Mucosa of stomach (tissue), 1 donor: ENCODE measurements around the gene CNN3.
A peak's percentile ranks its signal among the peaks of the same experiment; 100 is the strongest.
"Not testable (repeated sequence)": the region's sequence is repeated elsewhere in the genome, so short reads cannot be mapped to it uniquely, and the experiment has no call there.

Source experiments
- H3K27me3 ChIP-seq: one replicate; pipeline ENCODE4 v1.7.0; 2013; ENCODE audit warnings: mild to moderate bottlenecking, low read length; ENCODE audit not compliant: control insufficient read depth, insufficient read depth
- H3K36me3 ChIP-seq: one replicate; pipeline ENCODE4 v1.7.0; 2013; ENCODE audit warnings: low read length; ENCODE audit not compliant: control insufficient read depth, insufficient read depth
- H3K4me1 ChIP-seq: one replicate; pipeline ENCODE4 v1.7.0; 2013; ENCODE audit warnings: mild to moderate bottlenecking, low read length; ENCODE audit not compliant: control insufficient read depth, insufficient read depth
- H3K4me3 ChIP-seq: one replicate; pipeline ENCODE4 v1.7.0; 2013; ENCODE audit warnings: low read length
- H3K9ac ChIP-seq: one replicate; pipeline ENCODE4 v1.7.0; 2013; ENCODE audit warnings: mild to moderate bottlenecking, low read length, moderate library complexity
- H3K9me3 ChIP-seq: one replicate; pipeline ENCODE4 v1.7.0; 2013; ENCODE audit warnings: mild to moderate bottlenecking, low read length, moderate library complexity; ENCODE audit not compliant: control insufficient read depth
- donor health status: Pancreatic carcinoma.

Gene CNN3

DNA sequence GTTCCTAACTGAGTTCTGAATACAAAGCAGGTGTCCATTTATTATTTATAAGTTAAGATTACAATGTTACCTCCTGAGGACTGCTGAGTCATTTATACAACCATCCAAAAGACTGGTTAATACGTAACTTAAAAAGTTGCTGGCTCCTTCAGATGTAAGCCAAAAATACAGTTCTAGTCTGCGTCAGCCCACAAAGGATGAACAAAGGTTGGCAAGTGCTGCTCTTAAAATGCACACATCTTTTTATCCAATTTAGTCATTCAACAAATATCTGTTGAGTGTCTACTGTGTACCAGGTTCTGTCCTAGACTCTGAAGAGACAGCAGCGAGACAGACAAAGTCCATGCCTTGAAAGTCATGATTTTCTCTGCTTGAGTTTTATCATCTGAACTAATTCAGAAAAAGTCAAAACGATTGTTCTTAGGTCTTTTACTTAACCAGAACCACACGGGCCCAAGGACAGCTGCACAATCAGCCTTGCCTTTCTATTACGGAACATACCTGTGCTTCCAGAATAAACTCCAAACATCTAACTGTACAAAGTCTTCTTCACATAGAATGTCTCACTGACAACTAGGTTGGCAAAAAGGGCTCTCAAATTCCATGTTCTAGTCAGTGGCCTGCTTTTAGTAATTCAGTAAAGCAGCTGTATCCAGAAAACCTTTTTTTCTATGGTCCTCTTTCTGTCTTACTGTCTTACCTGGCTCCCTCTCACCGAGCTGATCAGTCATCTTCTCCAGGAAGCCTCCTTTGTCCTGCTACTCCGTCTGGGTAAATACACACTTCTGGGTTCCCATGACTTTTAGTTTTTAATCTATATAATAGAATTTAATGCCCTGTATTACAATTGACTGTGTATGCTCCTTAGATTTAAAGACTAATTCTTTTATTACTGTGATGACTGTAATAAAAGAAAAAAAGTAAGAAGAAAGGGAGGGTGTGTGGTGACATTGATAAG, 15.5 kb upstream of the CNN3 start:
- Histone ChIP-seq H3K27me3 (no peaks in the 10 kb centered on the region), H3K9ac (no peak overlapping the region), H3K4me3 (no peak overlapping the region), H3K9me3 (no peaks in the 10 kb centered on the region), H3K36me3 (no peaks in the 10 kb centered on the region), H3K4me1 (peaks cover 10% of the 10 kb centered on the region)

DNA sequence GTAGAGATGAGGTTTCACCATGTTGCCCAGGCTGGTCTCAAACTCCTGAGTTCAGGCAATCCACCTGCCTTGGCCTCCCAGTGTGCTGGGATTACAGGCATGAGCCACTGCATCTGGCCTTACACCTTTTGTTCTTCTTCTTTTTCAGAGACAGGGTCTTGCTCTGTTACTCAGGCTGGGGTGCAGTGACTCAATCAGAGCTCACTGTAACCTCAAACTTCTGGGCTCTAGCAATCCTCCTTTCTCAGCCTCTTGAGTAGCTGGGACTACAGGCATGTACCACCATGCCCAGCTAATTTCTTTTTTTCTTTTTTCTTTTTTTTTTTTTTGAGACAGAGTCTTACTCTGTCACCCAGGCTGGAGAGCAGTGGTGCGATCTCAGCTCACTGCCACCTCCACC, 14.6 kb upstream of the CNN3 start:
- not testable (repeated sequence) for H3K36me3 ChIP-seq, H3K27me3 ChIP-seq, H3K4me1 ChIP-seq

DNA sequence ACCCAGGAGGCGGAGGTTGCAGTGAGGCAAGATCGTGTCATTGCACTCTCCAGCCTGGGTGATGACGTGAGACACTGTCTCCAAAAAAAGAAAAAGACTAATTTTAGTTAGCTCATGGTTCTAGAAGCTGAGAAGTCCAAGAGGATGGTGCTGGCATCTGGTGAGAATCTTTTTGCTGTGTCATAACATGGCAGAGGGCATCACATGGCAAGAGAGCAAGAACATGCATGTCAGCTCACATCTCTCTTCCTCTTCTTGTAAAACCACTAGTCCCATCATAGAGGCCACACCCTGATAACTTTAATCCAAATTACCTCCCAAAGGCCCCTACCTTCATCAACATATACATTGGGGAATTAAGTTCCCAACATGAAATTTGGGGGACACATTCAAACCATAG, 13.8 kb upstream of the CNN3 start:
- H3K9me3 ChIP-seq = no peaks in the 10 kb centered on the region
- no peak overlapping the region for H3K4me3 ChIP-seq
- no peaks in the 10 kb centered on the region for H3K27me3 ChIP-seq
- no peaks in the 10 kb centered on the region for H3K36me3 ChIP-seq
- no peak overlapping the region for H3K9ac ChIP-seq
- H3K4me1 ChIP-seq = no peaks in the 10 kb centered on the region

More for the DNA sequence above, 14.6 kb upstream of the CNN3 start:
- not testable (repeated sequence) for H3K9me3 ChIP-seq, H3K4me3 ChIP-seq, H3K9ac ChIP-seq

DNA sequence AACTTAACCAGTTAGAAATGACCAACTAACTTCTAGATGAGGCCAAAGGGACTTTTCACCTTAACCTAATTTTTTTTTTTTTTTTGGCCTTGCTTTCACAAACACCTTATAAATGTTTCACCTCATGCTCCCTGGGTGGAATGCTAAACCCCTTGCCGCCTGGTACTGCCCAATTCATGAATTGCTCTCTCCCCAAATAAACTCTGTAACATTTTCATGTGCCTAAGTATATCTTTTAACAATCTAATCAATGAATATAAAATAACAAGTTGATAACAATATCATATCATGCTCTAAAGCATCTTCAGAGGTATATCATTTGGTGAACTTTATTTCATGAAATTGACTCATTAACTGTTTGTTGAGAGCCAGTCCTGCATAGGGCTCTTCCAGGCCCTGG, 10.9 kb upstream of the CNN3 start:
- no peaks in the 10 kb centered on the region for H3K9me3 ChIP-seq
- H3K9ac ChIP-seq = no peak overlapping the region
- H3K4me3 ChIP-seq = no peak overlapping the region
- no peaks in the 10 kb centered on the region for H3K27me3 ChIP-seq
- H3K4me1 ChIP-seq = no peaks in the 10 kb centered on the region
- H3K36me3 ChIP-seq = no peaks in the 10 kb centered on the region

DNA sequence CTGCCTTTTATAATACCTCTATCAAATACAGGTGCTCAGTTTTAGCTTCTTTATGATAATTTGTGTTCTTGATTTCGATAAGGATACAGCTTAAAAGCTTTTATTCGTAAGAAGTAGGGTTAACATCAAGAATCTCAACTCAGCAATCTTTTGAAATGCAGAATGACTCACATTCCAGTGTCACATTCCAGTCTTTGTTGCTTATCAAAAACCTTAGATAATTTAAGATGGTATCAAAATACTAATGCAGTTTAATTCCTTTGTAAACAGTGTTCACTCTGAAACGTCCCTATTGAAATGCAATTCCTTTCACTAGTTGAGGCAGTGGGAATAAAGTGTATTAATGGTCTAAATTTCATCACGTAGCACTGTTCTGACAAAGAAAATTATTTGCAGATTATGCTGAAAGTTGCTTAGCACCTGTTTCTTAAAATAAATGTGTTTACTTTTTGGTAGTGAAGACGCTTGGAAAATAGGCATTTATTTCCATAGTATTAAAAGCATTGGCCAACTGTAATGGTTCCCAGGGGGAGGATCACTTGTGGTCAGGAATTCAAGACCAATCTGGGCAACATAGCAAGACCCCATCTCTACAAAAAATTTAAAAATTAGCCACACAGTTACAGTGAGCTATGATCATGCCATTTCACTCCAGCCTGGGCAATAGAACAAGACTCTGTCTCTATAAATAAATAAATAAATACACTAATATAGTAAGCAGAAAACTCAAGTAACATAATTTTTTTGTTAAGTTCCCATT, 10.1 kb upstream of the CNN3 start:
- H3K4me3 ChIP-seq = no peak overlapping the region
- no peaks in the 10 kb centered on the region for H3K27me3 ChIP-seq
- H3K4me1 ChIP-seq = no peaks in the 10 kb centered on the region
- no peaks in the 10 kb centered on the region for H3K9me3 ChIP-seq
- H3K36me3 ChIP-seq = no peaks in the 10 kb centered on the region
- no peak overlapping the region for H3K9ac ChIP-seq

DNA sequence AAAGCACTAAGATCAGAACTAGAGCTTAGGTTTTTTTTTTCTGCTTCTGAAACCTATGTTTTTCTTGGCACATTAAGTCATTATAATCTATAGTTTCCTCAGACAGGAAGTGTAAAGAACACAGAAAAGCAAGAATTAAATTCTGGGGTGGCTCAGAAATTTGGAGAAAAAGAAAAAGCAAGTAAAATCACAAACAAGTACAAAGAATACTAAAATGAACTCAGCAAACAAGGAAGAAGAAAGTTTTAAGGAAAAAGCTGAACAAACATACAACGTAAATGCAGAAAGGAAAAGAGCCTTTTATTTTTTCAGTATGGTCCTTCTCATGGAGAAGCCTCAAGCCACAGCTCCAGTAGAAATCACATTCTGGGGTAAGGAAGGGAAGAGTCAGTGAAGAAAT, 8.6 kb upstream of the CNN3 start:
- Histone ChIP-seq H3K9me3 (no peaks in the 10 kb centered on the region), H3K4me3 (no peak overlapping the region)

DNA sequence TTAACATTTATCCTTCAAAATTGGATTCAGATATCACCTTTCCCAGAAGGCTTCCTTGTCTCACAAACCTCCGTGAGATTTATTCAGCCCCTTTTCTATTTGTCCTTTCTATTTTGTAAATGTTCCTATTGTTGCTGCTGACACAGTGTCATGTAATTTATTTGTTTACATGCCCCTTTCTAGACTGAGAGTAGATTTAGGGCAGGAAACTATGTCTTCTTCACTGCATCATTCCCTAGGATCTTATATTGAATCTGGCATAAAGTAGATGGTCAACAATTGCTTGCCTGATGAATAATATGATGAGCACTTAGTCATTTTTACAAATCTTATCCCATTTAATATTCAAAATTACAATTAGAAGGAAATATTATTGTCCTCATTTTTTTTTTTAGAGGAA, 8.1 kb upstream of the CNN3 start:
- no peak overlapping the region for H3K4me3 ChIP-seq

More for the DNA sequence above, 8.6 kb upstream of the CNN3 start:
- Histone ChIP-seq H3K27me3 (no peaks in the 10 kb centered on the region), H3K4me1 (no peaks in the 10 kb centered on the region), H3K9ac (no peak overlapping the region), H3K36me3 (no peaks in the 10 kb centered on the region)

DNA sequence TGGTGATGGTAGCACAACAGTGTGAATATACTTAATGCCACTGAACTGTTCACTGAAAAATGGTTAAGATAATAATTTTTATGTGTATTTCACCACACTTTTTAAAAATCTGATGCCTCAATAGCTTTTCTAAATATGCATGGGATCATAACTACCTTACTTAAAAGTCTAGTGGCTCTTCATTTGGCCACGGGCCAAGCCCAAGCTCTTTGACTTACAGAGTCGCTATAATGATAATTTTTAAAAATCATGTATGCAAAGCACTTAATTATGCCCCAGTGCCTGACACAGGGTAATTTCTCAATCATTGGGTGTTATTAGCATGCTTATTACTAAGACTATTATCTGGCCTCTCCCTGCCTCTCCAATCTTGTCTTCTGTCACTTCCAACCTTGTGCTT, 7.6 kb upstream of the CNN3 start:
- Histone ChIP-seq H3K4me1 (no peaks in the 10 kb centered on the region), H3K9me3 (no peaks in the 10 kb centered on the region), H3K36me3 (no peaks in the 10 kb centered on the region), H3K4me3 (no peak overlapping the region), H3K9ac (no peak overlapping the region), H3K27me3 (no peaks in the 10 kb centered on the region)

More for the DNA sequence above, 8.1 kb upstream of the CNN3 start:
- no peaks in the 10 kb centered on the region for H3K4me1 ChIP-seq
- H3K9ac ChIP-seq = no peak overlapping the region
- H3K27me3 ChIP-seq = no peaks in the 10 kb centered on the region
- H3K9me3 ChIP-seq = no peaks in the 10 kb centered on the region
- no peaks in the 10 kb centered on the region for H3K36me3 ChIP-seq

DNA sequence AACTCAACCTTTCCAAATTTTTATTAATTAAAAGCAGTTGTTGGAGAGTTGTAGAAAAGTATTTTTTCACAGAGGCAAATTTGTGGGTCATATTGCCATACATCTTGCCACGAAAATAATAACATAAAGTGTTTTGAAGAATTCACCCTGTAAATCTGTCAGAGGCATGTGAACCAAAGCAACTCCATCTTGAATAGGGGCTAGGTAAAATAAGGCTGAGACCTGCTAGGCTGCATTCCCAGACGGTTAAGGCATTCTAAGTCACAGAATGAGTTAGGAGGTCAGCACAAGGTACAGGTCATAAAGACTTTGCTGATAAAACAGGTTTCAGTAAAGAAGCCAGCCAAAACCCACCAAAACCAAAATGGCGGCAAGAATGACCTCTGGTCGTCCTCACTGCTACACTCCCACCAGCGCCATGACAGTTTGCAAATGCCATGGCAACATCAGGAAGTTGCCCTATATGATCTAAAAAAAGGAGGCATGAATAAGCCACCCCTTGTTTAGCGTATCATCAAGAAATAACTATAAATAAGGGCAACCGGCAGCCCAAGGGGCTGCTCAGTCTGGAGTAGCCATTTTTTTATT, 4.4 kb upstream of the CNN3 start:
- Histone ChIP-seq H3K36me3 (no peaks in the 10 kb centered on the region), H3K9ac (no peak overlapping the region), H3K9me3 (no peaks in the 10 kb centered on the region), H3K4me1 (peaks cover 9% of the 10 kb centered on the region), H3K27me3 (no peaks in the 10 kb centered on the region), H3K4me3 (no peak overlapping the region)

DNA sequence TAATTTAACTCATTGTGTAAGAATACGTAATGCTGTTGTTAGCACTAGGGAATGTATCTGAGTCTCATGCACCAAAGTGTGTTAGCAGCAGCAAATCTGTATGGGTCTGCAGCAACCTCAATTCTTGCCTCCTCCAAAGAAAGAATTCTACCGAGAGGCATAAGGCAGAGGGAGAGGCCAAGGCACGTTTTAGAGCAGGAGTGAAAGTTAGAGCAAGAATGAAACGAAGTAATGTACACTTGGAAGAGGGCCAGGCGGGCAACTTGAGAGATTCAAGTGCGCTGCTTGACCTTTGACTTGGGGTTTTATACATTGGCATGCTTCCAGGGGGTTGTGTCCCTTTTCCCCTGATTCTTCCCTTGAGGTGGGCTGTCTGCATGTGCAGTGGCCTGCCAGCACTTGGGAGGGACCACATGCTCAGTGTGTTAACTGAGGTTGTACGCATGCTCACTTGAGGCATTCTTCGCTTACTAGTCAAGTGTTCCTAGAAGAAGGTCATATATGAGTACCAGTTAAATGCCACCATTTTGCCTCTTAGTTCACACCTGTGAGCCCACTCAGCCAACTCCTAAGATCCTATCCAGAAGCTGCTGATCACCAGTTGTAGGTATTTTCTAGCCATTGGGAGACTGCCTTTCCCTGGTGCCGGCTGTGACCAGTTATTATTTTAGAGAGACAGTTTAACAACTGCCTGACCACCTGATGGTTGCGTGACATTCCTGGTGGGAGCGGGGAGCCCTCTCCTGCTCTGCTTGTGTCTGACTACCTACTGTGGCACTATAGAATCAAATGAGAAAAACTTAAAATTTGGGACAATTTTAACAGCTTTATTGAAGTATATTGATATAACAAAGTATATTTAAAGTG, 2.7 kb upstream of the CNN3 start:
- peaks cover 12% of the 10 kb centered on the region for H3K4me1 ChIP-seq
- H3K27me3 ChIP-seq = peaks cover 3% of the 10 kb centered on the region
- H3K9ac ChIP-seq = no peak overlapping the region
- no peaks in the 10 kb centered on the region for H3K36me3 ChIP-seq
- no peak overlapping the region for H3K4me3 ChIP-seq
- H3K9me3 ChIP-seq = no peaks in the 10 kb centered on the region

DNA sequence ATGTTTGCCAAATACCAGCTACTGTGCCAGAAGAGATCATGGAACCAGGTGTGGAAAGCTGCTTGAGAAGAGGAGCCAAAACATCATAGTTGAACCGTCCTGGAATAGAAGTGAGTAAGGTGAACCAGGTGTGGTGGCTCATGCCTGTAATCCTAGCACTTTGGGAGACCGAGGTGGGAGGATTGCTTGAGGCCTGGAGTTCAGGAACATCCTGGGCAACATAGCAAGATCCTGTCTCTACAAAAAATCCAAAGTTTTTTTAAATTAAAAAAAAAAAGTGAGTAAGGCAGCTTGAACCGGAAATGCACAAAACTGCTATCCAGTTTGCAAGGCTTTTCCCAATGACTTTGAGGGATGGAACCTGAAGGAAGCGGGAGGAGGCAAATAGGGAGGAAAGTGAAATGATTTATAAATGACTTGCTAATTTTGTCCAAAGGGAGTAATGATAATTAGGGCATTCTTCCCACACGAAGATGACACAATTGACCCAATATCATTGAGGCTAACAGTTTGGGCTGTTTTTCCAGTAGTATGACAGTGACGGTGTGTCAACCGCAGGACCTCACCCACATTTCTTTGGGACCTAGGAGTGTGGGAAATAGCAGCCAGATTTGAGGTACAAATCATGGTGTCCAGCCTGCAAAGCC, 1.5 kb upstream of the CNN3 start:
- Histone ChIP-seq H3K36me3 (no peaks in the 10 kb centered on the region), H3K9me3 (no peaks in the 10 kb centered on the region), H3K4me3 (no peak overlapping the region), H3K27me3 (peaks cover 3% of the 10 kb centered on the region), H3K9ac (peak overlapping the region; percentile 77), H3K4me1 (peaks cover 17% of the 10 kb centered on the region)
